H1 (cell line): ENCODE data around the gene PROSER2. TPM values are rescaled to one million over a fixed set of nuclear protein-coding genes. Genes with fewer than 3 reads are reported as not detected.

ENCODE experiments used
- CTCF ChIA-PET: fragments of 300-600 bp; sonication (Branson Sonifier 250); formaldehyde crosslinking; loops from one replicate; lab custom pipeline; 2021; ENCODE audit not compliant: partially characterized antibody; lab: Charles Lee
- POLR2A ChIA-PET: fragments of 300-600 bp; sonication (Branson Sonifier 250); formaldehyde crosslinking; loops from one replicate; lab custom pipeline; 2021; ENCODE audit warnings: inconsistent platforms; ENCODE audit not compliant: partially characterized antibody; lab: Charles Lee
- DNase-seq, 2 experiments: peaks; one replicate each; pipeline versions ENCODE4 v3.0.0 to v3.0.0-alpha.2; 2010 to 2022; ENCODE audit warnings: low spot score in 2 of 2, low read depth in 1 of 2, mixed read lengths in 1 of 2
- FAIRE-seq: peaks from 2 replicates; lab custom pipeline; 2011; peaks lifted over from hg19 to GRCh38; lab: Jason Lieb, UNC
- H2AFZ ChIP-seq: 2 replicates; pipeline ENCODE4 v1.8.1; 2012; ENCODE audit warnings: low read length, inconsistent platforms
- H2AK5ac ChIP-seq: 2 replicates; pipeline ENCODE4 v1.6.1; 2013; ENCODE audit warnings: low read depth, low read length
- H2BK120ac ChIP-seq: replicated peaks from 2 replicates; pipeline ENCODE3; 2013; ENCODE audit warnings: low read depth, low read length, inconsistent platforms
- H2BK12ac ChIP-seq: 2 replicates; pipeline ENCODE4 v1.6.1; 2013; ENCODE audit warnings: low read depth, low read length
- H2BK15ac ChIP-seq: 2 replicates; pipeline ENCODE4 v1.6.1; 2013; ENCODE audit warnings: low read length
- H2BK20ac ChIP-seq: 2 replicates; pipeline ENCODE4 v1.6.1; 2013; ENCODE audit warnings: low read length
- H2BK5ac ChIP-seq: 2 replicates; pipeline ENCODE4 v1.6.1; 2013; ENCODE audit warnings: low read depth, low read length
- H3K14ac ChIP-seq: 2 replicates; pipeline ENCODE4 v1.6.1; 2013; ENCODE audit warnings: inconsistent platforms; ENCODE audit not compliant: insufficient read length
- H3K18ac ChIP-seq: 2 replicates; pipeline ENCODE4 v1.6.1; 2013; ENCODE audit warnings: low read length; ENCODE audit errors: extremely low read depth
- H3K23ac ChIP-seq: 2 replicates; pipeline ENCODE4 v1.6.1; 2013; ENCODE audit warnings: inconsistent platforms; ENCODE audit not compliant: insufficient read length
- H3K23me2 ChIP-seq: 2 replicates; pipeline ENCODE4 v1.6.1; 2013; ENCODE audit warnings: low read depth, low read length
- H3K27ac ChIP-seq: 2 replicates; pipeline ENCODE4 v1.6.1; 2011; ENCODE audit warnings: low read depth, low read length, inconsistent platforms
- H3K27me3 ChIP-seq, 4 experiments: replicated peaks in 1 of 4; 1 replicate in 1 of 4; 2 replicates in 3 of 4; pipeline versions ENCODE4 v1.6.1 to v1.8.1; 2011 to 2013; ENCODE audit warnings: low read length in 3 of 4, mild to moderate bottlenecking in 3 of 4, inconsistent platforms in 2 of 4, mixed read lengths in 2 of 4, moderate library complexity in 1 of 4; ENCODE audit not compliant: control insufficient read depth in 3 of 4, insufficient read depth in 3 of 4; ENCODE audit errors: extremely low read depth in 1 of 4
- H3K36me3 ChIP-seq, 4 experiments: 2 replicates each; pipeline versions ENCODE4 v1.6.1 to v1.8.1; 2011 to 2013; ENCODE audit warnings: mild to moderate bottlenecking in 4 of 4, low read length in 3 of 4, moderate library complexity in 2 of 4, control low read depth in 1 of 4, inconsistent platforms in 1 of 4; ENCODE audit not compliant: insufficient read depth in 4 of 4, control insufficient read depth in 2 of 4
- H3K4ac ChIP-seq: replicated peaks from 2 replicates; pipeline ENCODE3; 2013; ENCODE audit warnings: low read length, low read depth, mixed read lengths, inconsistent platforms; ENCODE audit not compliant: insufficient read length
- H3K4me1 ChIP-seq, 4 experiments: replicated peaks in 1 of 4; 1 replicate in 1 of 4; 2 replicates in 3 of 4; pipeline versions ENCODE4 v1.6.1 to v1.8.1; 2011 to 2013; ENCODE audit warnings: low read length in 3 of 4, inconsistent platforms in 2 of 4, mixed read lengths in 1 of 4; ENCODE audit not compliant: insufficient read depth in 4 of 4, control insufficient read depth in 3 of 4
- H3K4me2 ChIP-seq, 2 experiments: 2 replicates each; pipeline versions ENCODE4 v1.6.1 to v1.8.1; 2011 to 2013; ENCODE audit warnings: low read depth in 2 of 2, low read length in 2 of 2, control low read depth in 1 of 2, inconsistent platforms in 1 of 2, mild to moderate bottlenecking in 1 of 2; ENCODE audit not compliant: insufficient read depth in 1 of 2
- H3K4me3 ChIP-seq, 4 experiments: fragments of 200-600, 300-600 bp in 1 of 4; sonication (generic), shearing (Covaris generic), sonication (Bioruptor Twin) in 1 of 4; 2 replicates each; pipeline versions ENCODE4 v1.5.1 to v1.8.1; 2011 to 2016; ENCODE audit warnings: low read length in 4 of 4, low read depth in 3 of 4, control low read depth in 2 of 4, inconsistent platforms in 2 of 4, mild to moderate bottlenecking in 2 of 4, mixed read lengths in 1 of 4, moderate library complexity in 1 of 4; ENCODE audit not compliant: insufficient read depth in 2 of 4; ENCODE audit errors: extremely low read depth in 1 of 4
- H3K56ac ChIP-seq: replicated peaks from 2 replicates; pipeline ENCODE3; 2013; ENCODE audit warnings: low read depth, mild to moderate bottlenecking, mixed read lengths, low read length, inconsistent platforms; ENCODE audit not compliant: insufficient read length
- H3K79me1 ChIP-seq: 2 replicates; pipeline ENCODE4 v1.6.1; 2013; ENCODE audit warnings: low read depth, low read length, control low read depth
- H3K79me2 ChIP-seq, 2 experiments: 2 replicates each; pipeline versions ENCODE4 v1.6.1 to v1.8.1; 2012 to 2013; ENCODE audit warnings: low read length in 2 of 2, mild to moderate bottlenecking in 2 of 2, inconsistent platforms in 1 of 2; ENCODE audit not compliant: insufficient read depth in 2 of 2, control insufficient read depth in 1 of 2
- H3K9ac ChIP-seq, 4 experiments: replicated peaks in 1 of 4; 1 replicate in 1 of 4; 2 replicates in 3 of 4; pipeline versions ENCODE4 v1.6.1 to v1.8.1; 2011 to 2013; ENCODE audit warnings: low read depth in 3 of 4, low read length in 3 of 4, control low read depth in 2 of 4, mild to moderate bottlenecking in 2 of 4, moderate library complexity in 2 of 4, inconsistent platforms in 1 of 4; ENCODE audit errors: extremely low read depth in 1 of 4
- H3K9me3 ChIP-seq, 2 experiments: 2 replicates each; pipeline versions ENCODE4 v1.6.1 to v1.8.1; 2012 to 2013; ENCODE audit warnings: mild to moderate bottlenecking in 2 of 2, moderate library complexity in 2 of 2, control low read depth in 1 of 2, inconsistent platforms in 1 of 2, low read depth in 1 of 2, low read length in 1 of 2, mixed read lengths in 1 of 2; ENCODE audit not compliant: insufficient read depth in 2 of 2
- H4K20me1 ChIP-seq, 2 experiments: replicated peaks in 1 of 2; 2 replicates each; pipeline versions ENCODE3 to v1.8.1; 2011 to 2013; ENCODE audit warnings: inconsistent platforms in 2 of 2, low read length in 2 of 2, mild to moderate bottlenecking in 1 of 2; ENCODE audit not compliant: insufficient read depth in 2 of 2, control insufficient read depth in 1 of 2
- H4K5ac ChIP-seq: 2 replicates; pipeline ENCODE4 v1.6.1; 2013; ENCODE audit warnings: low read length, low read depth, mixed read lengths, inconsistent platforms; ENCODE audit not compliant: insufficient read length
- H4K8ac ChIP-seq: 2 replicates; pipeline ENCODE4 v1.8.0; 2013; ENCODE audit warnings: mild to moderate bottlenecking, moderate library complexity, low read length, inconsistent platforms; ENCODE audit not compliant: insufficient read depth; ENCODE audit errors: extremely low read depth
- H4K91ac ChIP-seq: replicated peaks from 2 replicates; pipeline ENCODE3; 2013; ENCODE audit warnings: low read length, mixed read lengths, inconsistent platforms; ENCODE audit not compliant: insufficient read length
- CHD1 ChIP-seq: IDR thresholded peaks from 2 replicates; pipeline ENCODE4 v1.6.1; 2012; ENCODE audit warnings: low read depth, low read length, improper control_type of control experiment
- CHD2 ChIP-seq: IDR thresholded peaks from 2 replicates; pipeline ENCODE4 v1.6.1; 2012; ENCODE audit warnings: low read length, improper control_type of control experiment
- CTBP2 ChIP-seq: IDR thresholded peaks from 2 replicates; pipeline ENCODE4 v1.7.0; 2011; ENCODE audit warnings: borderline replicate concordance, mild to moderate bottlenecking, moderate library complexity, mixed read lengths, low read length; ENCODE audit not compliant: insufficient read depth, insufficient read length
- EGR1 ChIP-seq: IDR thresholded peaks from 2 replicates; pipeline ENCODE4 v1.6.1; 2011; ENCODE audit warnings: low read depth, low read length, borderline replicate concordance
- FOSL1 ChIP-seq: IDR thresholded peaks from 2 replicates; pipeline ENCODE4 v1.6.1; 2011; ENCODE audit warnings: mild to moderate bottlenecking, low read depth, low read length, moderate library complexity; ENCODE audit not compliant: insufficient read depth
- GTF2F1 ChIP-seq: IDR thresholded peaks from 2 replicates; pipeline ENCODE4 v1.6.1; 2012; ENCODE audit warnings: low read depth, low read length, improper control_type of control experiment, borderline replicate concordance
- JUN ChIP-seq: IDR thresholded peaks from 2 replicates; pipeline ENCODE4 v1.6.1; 2011; ENCODE audit warnings: low read depth, mild to moderate bottlenecking, improper control_type of control experiment, low read length
- KDM1A ChIP-seq: fragments of 200-600, 300-600 bp; sonication (generic); IDR thresholded peaks from 2 replicates; pipeline ENCODE4 v1.7.1; 2016; ENCODE audit warnings: mild to moderate bottlenecking, low read length, borderline replicate concordance
- POLR2AphosphoS5 ChIP-seq: IDR thresholded peaks from 2 replicates; pipeline ENCODE4 v1.6.1; 2011; ENCODE audit warnings: low read depth, low read length
- SIRT6 ChIP-seq: IDR thresholded peaks from one replicate; pipeline ENCODE4 v1.7.1; 2012; ENCODE audit warnings: low read length, inconsistent platforms
- SP4 ChIP-seq: IDR thresholded peaks from 2 replicates; pipeline ENCODE4 v1.6.1; 2012; ENCODE audit warnings: low read length, inconsistent platforms
- WGBS, 2 experiments: shearing (Covaris generic) in 1 of 2; methylation state at CpG; one replicate each; pipeline versions ENCODE4 v1.1.6 to v1.1.7; 2013 to 2015; ENCODE audit warnings: low lambda C conversion rate in 2 of 2, mixed read lengths in 2 of 2, inconsistent platforms in 1 of 2, low coverage in 1 of 2, missing lambda C conversion rate in 1 of 2; ENCODE audit not compliant: insufficient replicate concordance in 2 of 2, insufficient coverage in 1 of 2, insufficient read length in 1 of 2; ENCODE audit errors: extremely low coverage in 1 of 2, missing lambda C conversion rate in 1 of 2; 5-methylcytosine and 5-hydroxymethylcytosine counted together
- polyA plus RNA-seq, 7 experiments: library from polyadenylated mRNA; depleted of rRNA in 3 of 7; stranded (reverse) in 5 of 7; unstranded in 2 of 7; fragments of >200 nt in 5 of 7; fragments of 200-250 nt in 2 of 7; gene quantifications; 1 replicate in 5 of 7; 2 replicates in 1 of 7; 4 replicates in 1 of 7; pipeline versions ENCODE4 v1.2.1 to v1.2.3, GENCODE V29; 2011 to 2013; ENCODE audit warnings: missing spikeins in 2 of 7, mixed read lengths in 2 of 7
- total RNA-seq: library from RNA; stranded (reverse); fragmentation: NEBNext Ultra II Directional; extraction: Animal tissue kit (Norgen Biotek cat#: 25700); gene quantifications from 2 replicates; pipeline ENCODE4 v1.2.1, GENCODE V29; 2021
- TF ChIP-seq, protein P1 (sequence below): IDR thresholded peaks from 2 replicates; pipeline ENCODE4 v1.6.1; 2012; ENCODE audit warnings: inconsistent platforms

Gene PROSER2
- total and polyA plus RNA-seq, 2 of the 8 experiments (the other 6 are each of a cell fraction or from before 2014, with no cell fraction given), result 3.9 to 13.7 TPM

DNA sequence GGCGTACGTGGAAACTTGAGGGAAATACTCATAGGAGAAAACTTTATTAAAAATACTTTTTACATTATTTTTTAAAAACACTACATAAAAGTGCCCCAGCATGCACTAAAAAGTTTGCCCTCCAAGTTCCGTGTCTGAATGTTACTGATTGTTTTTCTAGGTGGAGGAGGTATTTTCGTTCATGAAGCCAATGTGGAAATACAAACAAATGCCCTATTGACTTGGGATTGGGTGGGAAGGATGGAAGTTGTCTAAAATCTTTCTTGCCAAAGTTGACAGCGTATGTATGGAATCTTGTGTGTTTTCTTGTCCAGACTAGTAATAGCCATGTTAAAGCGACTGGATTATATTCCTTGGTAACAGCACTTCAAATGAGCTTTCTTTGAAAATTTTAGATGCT lies 1.2 kb downstream of the PROSER2 start:
- FAIRE-seq (no peak), DNase-seq (no peak)
- Histone ChIP-seq H4K5ac (no peak overlapping the region), H2BK120ac (no peak overlapping the region), H2BK12ac (no peak overlapping the region), H4K20me1 (no peaks in the 10 kb centered on the region), H3K36me3 (no peaks in the 10 kb centered on the region), H3K4ac (no peak overlapping the region), H3K27ac (no peak overlapping the region), H2BK15ac (no peak overlapping the region), H3K23ac (no peak overlapping the region), H3K4me3 (peak overlapping the region; percentile 70 to 96 (median 71)), H3K23me2 (no peaks in the 10 kb centered on the region; the same call in 1 of the 2 replicates), H2AFZ (no peak overlapping the region), H3K27me3 (peaks cover 0 to 3% (median 0%) of the 10 kb centered on the region in 4 experiments; a peak in 2 of 7 replicates), H3K79me2 (peaks cover 0 to 25% of the 10 kb centered on the region in 2 experiments; a peak in 3 of 4 replicates), H3K14ac (no peak overlapping the region)
- CTCF ChIA-PET, result interaction anchor here (0.7 to 2.9 kb wide), 5 partner anchors 30 to 367 kb away, joined by 3 to 10 read pairs (median 4); no protein-coding TSS in a partner anchor
- TF ChIP-seq SP4 (no peak), CHD1 (no peak), SIRT6 (no peak), FOSL1 (no peak), POLR2AphosphoS5 (no peak), GTF2F1 (no peak), CTBP2 (no peak), CHD2 (no peak), EGR1 (no peak), JUN (no peak), KDM1A (no peak)
- TF ChIP-seq, protein P1, sequence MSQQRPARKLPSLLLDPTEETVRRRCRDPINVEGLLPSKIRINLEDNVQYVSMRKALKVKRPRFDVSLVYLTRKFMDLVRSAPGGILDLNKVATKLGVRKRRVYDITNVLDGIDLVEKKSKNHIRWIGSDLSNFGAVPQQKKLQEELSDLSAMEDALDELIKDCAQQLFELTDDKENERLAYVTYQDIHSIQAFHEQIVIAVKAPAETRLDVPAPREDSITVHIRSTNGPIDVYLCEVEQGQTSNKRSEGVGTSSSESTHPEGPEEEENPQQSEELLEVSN, result no peak
- TF ChIP-seq, all 59 proteins: peak for 0
- Histone ChIP-seq H3K4me2 (peak overlapping the region; percentile 53 to 74), H3K4me1 (peaks cover 0 to 4% (median 3%) of the 10 kb centered on the region in 4 experiments; a peak in 4 of 7 replicates), H4K8ac (no peak overlapping the region), H3K9ac (no peak overlapping the region), H2AK5ac (no peak overlapping the region), H3K79me1 (peaks cover 2% of the 10 kb centered on the region; the same call in 1 of the 2 replicates), H3K9me3 (no peaks in the 10 kb centered on the region), H4K91ac (no peak overlapping the region), H3K56ac (no peak overlapping the region), H2BK5ac (no peak overlapping the region), H2BK20ac (no peak overlapping the region), H3K18ac (no peak overlapping the region)
- POLR2A ChIA-PET, result interaction anchor here (1.6 kb wide), 1 partner anchor 10 kb away, joined by 3 read pairs; no protein-coding TSS in a partner anchor
- WGBS, 2 experiments, result 76% methylated on average over 6 of the region's 6 CpGs; no CpG with 5 or more reads in 1 of the 2 experiments
